GM21528 (cell line): ENCODE data around the gene SAMHD1.
A peak's percentile ranks its signal among the peaks of the same experiment; 100 is the strongest.
"Not testable (repeated sequence)": the region's sequence is repeated elsewhere in the genome, so short reads cannot be mapped to it uniquely, and the experiment has no call there.

Experiments
- ATAC-seq: cut with Tn5 transposase; IDR thresholded peaks from one replicate; pipeline ENCODE4 v1.9.1; 2021; ENCODE audit warnings: mild to moderate bottlenecking, moderate library complexity; ENCODE audit not compliant: unreplicated experiment, low FRiP score

SAMHD1 gene

DNA sequence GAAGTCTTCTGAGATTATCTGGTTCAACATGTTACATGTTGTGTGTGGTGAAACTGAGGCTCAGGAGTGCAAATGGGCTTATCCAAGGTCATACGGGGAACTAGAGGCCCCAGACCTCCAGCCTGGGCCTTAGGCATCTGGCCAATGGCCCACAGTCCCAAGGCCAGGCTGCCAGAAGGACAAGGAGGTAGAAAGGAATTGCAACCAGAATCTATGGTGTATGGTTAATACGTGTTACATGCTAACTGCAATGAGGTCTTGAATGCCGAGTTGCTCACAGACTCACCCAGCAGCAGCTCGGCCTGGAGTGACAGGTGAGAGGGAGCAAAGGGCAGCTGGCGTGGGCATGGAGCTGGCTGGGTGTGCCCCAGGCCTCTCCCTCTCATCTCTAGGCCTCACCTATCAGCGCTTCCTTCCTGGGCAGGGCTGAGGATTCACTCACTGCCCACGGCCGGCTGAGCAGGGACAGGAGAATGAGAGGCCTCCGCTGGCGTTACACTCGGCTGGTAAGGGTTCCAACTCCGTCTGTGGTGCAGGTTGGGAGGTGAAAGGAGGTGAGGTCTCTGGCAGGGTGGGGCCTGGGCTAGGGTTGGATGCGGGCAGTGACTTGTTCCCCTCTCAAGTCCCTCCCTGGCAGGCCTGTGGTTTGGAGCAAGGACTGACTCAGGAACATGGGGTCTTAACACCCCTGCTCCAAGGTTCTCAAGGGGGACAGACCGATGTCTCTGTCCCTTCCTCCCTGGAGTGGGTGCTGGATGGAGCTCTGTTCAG is 75.6 kb downstream of the SAMHD1 start, which contains the start of gene TLDC2:
Gene TLDC2, plus strand, starts transcription at position 437 of the 771 bp plus-strand sequence. Its CDS starts 37 bp downstream, at position 474.
- ATAC-seq: no peak

- not testable (repeated sequence) for ATAC-seq
These were observed 76.4 kb downstream of the SAMHD1 start for GRCh38 chr20:36875093-36875492.

- ATAC-seq: no peak
These were observed 77.9 kb downstream of the SAMHD1 start for GRCh38 chr20:36873498-36874189.

GRCh38 chr20:36872852-36873251 is 78.7 kb downstream of the SAMHD1 start:
- ATAC-seq: no peak

- ATAC-seq: no peak
These were observed 79.6 kb downstream of the SAMHD1 start for GRCh38 chr20:36871640-36872570.

DNA sequence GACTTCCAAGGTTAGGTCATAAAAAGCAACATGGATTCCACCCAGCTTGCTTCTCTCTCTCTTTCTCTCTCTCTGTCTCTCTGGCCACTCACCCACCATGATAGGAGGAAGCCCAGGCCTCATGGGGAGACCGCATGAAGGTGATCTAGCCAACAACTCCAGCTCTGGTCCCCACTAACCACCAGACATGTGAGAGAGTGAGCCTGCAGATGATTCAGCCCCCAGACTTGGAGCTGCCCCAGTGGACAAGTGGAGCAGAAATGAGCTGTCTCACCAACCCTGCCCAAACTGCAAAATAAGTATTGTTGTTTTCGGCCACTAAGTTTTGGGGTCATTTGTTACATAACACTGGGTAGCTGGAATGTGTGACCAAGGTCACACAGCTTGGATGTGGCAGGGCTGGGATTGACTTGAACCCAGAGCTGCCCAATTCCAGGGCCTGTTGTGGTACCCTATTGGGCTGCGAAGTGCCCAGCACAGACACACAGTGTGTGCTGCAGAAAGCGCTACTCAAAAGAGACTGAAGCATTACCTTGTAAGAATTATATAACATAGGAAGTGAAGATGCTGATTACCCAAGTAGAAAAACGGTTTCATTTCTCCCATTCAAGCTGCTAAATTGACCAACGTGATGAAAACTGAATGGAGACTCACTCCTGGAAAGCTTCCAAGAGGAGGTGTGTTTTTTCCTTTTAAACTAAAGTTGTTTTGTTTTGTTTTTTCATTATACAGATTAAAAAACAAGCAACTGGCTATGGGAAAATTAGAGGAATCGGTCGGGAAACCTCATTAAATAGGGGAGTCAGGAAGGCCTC is 84.6 kb downstream of the SAMHD1 start:
- no peak for ATAC-seq

DNA sequence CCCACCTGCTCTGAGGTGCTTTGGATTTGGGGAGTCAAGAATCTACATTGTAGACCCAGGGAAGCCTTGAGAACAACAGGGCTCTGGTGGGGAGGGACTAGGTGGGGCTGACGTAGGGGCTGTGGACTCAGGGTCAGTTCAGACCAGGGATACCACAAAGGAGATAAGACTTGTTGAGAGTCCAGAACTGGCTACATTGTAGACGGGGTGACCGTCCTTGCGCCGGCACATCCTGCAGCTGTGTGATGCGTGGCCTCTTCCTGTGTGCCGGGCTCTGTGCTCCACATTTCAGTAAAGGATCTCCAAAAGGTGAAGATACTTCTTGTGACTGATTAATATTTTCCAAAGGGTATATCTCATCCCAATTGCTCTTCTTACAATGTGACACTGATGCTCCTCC is 85.3 kb downstream of the SAMHD1 start:
- ATAC-seq: no peak

DNA sequence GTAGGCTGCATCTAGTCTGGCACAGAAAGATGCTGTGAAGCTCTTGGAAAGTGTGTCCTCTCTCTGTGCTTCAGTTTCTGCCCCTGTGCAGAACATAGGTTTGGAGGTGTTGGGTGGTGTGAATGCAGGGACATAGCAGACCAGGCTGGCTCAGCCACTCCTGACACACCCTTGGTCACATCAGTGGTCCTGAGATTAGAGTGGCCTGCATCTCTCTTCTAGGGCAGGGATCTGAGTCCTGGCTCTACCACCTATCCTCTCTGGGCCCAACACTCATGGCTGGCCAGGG is 85.7 kb downstream of the SAMHD1 start:
- no peak for ATAC-seq

GRCh38 chr20:36865076-36865860 is 86.2 kb downstream of the SAMHD1 start:
- no peak for ATAC-seq

DNA sequence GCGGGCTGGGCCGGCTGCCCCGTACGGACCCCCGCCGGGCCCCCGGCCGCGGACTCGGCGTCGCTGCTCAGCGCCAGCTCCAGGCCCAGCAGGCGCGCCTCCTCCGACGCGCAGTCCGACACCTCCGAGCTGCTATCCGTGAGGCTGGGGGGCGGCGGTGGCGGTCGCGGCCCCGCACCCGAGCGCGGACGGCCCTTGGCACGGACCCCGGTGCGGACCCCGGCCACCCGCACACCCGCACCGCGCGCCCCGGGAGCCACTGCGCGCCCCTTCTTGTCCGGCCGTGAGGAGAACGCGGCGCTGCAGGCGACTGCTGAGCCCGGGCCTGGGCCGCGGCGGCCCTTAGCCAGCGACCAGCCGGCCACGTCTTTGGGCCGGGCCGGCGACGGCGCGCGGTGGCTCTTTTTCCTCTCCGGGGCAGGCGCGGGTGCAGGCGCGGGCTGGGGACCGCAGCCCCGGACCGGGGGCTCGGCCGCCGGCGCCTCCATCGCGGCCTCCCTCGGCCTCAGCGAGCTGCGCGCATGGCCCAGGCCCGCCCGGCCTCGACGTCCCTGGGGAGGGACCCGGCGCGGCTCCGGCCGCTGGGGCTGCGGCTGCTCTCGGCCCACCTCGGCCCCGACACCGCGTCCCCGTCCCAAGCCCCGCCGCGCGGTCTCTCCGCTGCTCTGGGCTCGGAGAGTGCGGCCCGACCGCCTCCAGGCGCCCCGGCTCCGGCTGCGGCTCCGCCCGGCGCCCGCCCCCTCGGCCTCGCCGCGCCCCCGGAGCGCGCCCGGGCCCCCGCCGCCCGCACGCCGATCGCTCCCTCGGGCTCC is 88.4 kb downstream of the SAMHD1 start:
- peak; percentile 46 for ATAC-seq

DNA sequence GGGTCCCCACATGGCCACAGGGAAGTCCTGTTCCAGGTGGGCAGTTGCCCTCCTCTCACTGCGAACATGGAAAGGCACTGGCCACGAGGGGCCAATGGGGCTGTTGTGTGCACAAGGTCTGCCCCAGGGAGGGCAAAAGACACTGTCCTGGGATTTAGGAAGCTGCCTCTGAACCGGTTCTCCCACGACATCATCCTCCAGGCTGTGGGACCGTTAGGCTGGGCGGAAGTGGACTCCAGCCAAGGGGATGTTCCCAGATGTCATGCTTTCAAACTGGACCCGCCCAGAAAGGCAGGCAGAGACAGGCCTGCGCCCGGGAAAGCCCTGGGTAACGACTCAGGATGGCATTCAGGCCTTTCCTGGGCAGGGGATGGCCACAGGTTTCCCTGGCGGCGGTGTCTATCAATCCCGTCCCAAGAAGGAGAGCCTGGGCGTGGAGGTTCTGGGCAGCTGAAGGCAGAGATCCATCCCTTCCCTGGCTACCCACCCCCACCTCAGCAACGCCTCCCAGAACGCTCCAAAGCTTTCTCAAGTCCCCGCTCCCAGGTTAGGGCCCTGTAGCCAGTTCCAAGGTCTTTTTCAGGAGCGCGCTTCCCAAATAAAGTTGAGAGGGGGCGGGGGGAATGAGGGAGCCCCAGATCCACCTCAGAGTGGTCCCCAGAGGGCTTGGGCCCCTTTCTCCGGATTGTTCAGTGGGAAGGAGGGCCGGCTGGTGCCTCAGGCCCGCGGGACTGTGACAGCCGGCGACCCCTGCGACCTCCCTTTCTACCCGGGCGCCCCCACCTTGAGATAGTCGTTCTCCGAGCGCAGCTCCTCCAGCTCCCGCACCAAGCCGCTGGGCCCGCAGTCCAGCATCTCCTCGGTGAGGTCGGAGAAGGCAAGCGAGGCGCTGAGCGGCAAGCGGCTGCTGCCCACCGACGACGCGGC is 89.4 kb downstream of the SAMHD1 start:
- no peak for ATAC-seq

- ATAC-seq: no peak
These were observed 90.0 kb downstream of the SAMHD1 start for GRCh38 chr20:36861625-36861874.

- no peak for ATAC-seq
These were observed 90.5 kb downstream of the SAMHD1 start for GRCh38 chr20:36860811-36861624.

GRCh38 chr20:36860339-36860738 is 91.2 kb downstream of the SAMHD1 start:
- ATAC-seq: no peak

- ATAC-seq: no peak
These were observed 91.7 kb downstream of the SAMHD1 start for GRCh38 chr20:36859700-36860330.

- ATAC-seq: no peak
These were observed 92.3 kb downstream of the SAMHD1 start for GRCh38 chr20:36859282-36859555.
